22Rv1 (cell line): ENCODE data around the gene STAC.

Experiments used
- CTCF ChIP-seq: fragments of 450-650 bp; IDR thresholded peaks from 2 replicates; pipeline ENCODE4 v1.5.1; 2017; ENCODE audit warnings: mild to moderate bottlenecking
- ZFX ChIP-seq: fragments of 450-650 bp; IDR thresholded peaks from 2 replicates; pipeline ENCODE4 v1.6.1; 2017; ENCODE audit warnings: antibody characterized with exemption, borderline replicate concordance

- TF ChIP-seq CTCF (no peak), ZFX (no peak)
Observed at GRCh38 chr3:36546226-36546625, 165.9 kb downstream of the STAC start.
